Measurements from ENCODE around the gene RASL10A. TPM values are rescaled to one million over a fixed set of nuclear protein-coding genes. Genes with fewer than 3 reads are reported as not detected.

Gene RASL10A
- total and polyA plus RNA-seq, 7 donors: 0.32 to 3.3 (median 0.80) TPM

GRCh38 chr22:29343313-29343805 lies 27.9 kb upstream of the RASL10A start:
- 60 to 68% (median 64%) methylated on average over 7 of the region's 7 CpGs for WGBS, 3 donors
- Histone ChIP-seq H3K27ac (peak overlapping the region; percentile 79), H3K27me3 (ENCODE audit: insufficient read depth in 3 of 3, low read length in 2 of 3) (no peaks in the 10 kb centered on the region), H3K4me1 (peaks cover 69% of the 10 kb centered on the region), H3K36me3 (ENCODE audit: insufficient read depth in 1 of 2, low read depth in 1 of 2) (peaks cover 0 to 71% of the 10 kb centered on the region in 2 donors), H3K9me3 (no peaks in the 10 kb centered on the region), H3K4me3 (no peak overlapping the region)
- no peak for ATAC-seq
- intact Hi-C loops (cut with DNase I): no loop called here
- TF ChIP-seq, protein P1, sequence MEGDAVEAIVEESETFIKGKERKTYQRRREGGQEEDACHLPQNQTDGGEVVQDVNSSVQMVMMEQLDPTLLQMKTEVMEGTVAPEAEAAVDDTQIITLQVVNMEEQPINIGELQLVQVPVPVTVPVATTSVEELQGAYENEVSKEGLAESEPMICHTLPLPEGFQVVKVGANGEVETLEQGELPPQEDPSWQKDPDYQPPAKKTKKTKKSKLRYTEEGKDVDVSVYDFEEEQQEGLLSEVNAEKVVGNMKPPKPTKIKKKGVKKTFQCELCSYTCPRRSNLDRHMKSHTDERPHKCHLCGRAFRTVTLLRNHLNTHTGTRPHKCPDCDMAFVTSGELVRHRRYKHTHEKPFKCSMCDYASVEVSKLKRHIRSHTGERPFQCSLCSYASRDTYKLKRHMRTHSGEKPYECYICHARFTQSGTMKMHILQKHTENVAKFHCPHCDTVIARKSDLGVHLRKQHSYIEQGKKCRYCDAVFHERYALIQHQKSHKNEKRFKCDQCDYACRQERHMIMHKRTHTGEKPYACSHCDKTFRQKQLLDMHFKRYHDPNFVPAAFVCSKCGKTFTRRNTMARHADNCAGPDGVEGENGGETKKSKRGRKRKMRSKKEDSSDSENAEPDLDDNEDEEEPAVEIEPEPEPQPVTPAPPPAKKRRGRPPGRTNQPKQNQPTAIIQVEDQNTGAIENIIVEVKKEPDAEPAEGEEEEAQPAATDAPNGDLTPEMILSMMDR (IDR thresholded peaks at IDR 0.05): no peak
- DNase-seq: peak in 1 of 2 donors; percentile 51

GRCh38 chr22:29342577-29343312 lies 27.2 kb upstream of the RASL10A start:
- Histone ChIP-seq H3K27ac (peak overlapping the region; percentile 79), H3K36me3 (ENCODE audit: insufficient read depth in 1 of 2, low read depth in 1 of 2) (peaks cover 0 to 71% of the 10 kb centered on the region in 2 donors), H3K9me3 (no peaks in the 10 kb centered on the region), H3K4me1 (peaks cover 69% of the 10 kb centered on the region), H3K27me3 (ENCODE audit: insufficient read depth in 3 of 3, low read length in 2 of 3) (no peaks in the 10 kb centered on the region), H3K4me3 (no peak overlapping the region)
- intact Hi-C loops (cut with DNase I): no loop called here
- peak in 1 of 4 donors; percentile 15 for ATAC-seq
- 76 to 86% (median 76%) methylated on average over 10 of the region's 10 CpGs for WGBS, 3 donors
- TF ChIP-seq, protein P1 (IDR thresholded peaks at IDR 0.05): no peak
- no peak for DNase-seq

DNA sequence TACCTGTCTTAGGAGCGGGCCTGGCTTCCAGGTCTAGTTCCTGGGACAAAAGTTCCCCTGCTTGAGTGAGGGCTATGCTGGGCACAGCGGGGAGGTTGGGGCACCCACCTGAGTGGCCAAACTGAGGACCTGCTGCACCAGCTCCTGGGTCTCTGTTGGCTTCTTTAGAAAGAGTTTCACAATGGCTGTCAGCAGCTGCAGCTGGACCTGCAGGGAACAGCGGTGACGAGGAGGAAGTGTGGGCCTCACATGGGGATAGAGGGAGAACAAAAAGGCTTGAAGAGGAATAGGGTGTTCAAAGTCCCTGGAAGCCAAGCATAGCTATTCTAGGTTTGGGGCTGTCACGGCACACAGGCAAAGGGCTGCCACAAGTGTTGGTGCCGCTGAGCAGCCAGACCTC lies 26.7 kb upstream of the RASL10A start:
- Histone ChIP-seq H3K4me3 (no peak overlapping the region), H3K36me3 (ENCODE audit: insufficient read depth in 1 of 2, low read depth in 1 of 2) (peaks cover 0 to 65% of the 10 kb centered on the region in 2 donors), H3K27me3 (ENCODE audit: insufficient read depth in 3 of 3, low read length in 2 of 3) (no peaks in the 10 kb centered on the region), H3K9me3 (no peaks in the 10 kb centered on the region), H3K27ac (no peak overlapping the region), H3K4me1 (peaks cover 69% of the 10 kb centered on the region)
- 75 to 88% (median 83%) methylated on average over 6 of the region's 6 CpGs for WGBS, 3 donors
- TF ChIP-seq, protein P1 (IDR thresholded peaks at IDR 0.05): no peak
- ATAC-seq (no peak), DNase-seq (no peak)
- intact Hi-C loops (cut with DNase I): no loop called here

GRCh38 chr22:29341849-29342127 lies 26.3 kb upstream of the RASL10A start:
- TF ChIP-seq, protein P1 (IDR thresholded peaks at IDR 0.05): no peak
- Histone ChIP-seq H3K9me3 (no peaks in the 10 kb centered on the region), H3K27me3 (ENCODE audit: insufficient read depth in 3 of 3, low read length in 2 of 3) (no peaks in the 10 kb centered on the region), H3K36me3 (ENCODE audit: insufficient read depth in 1 of 2, low read depth in 1 of 2) (peaks cover 0 to 64% of the 10 kb centered on the region in 2 donors), H3K4me1 (peaks cover 69% of the 10 kb centered on the region), H3K27ac (no peak overlapping the region), H3K4me3 (no peak overlapping the region)
- ATAC-seq (no peak), DNase-seq (no peak)
- WGBS, 3 donors: 78 to 96% (median 87%) methylated on average over 2 of the region's 2 CpGs
- intact Hi-C loops (cut with DNase I): no loop called here
